ENCODE data around the gene TNFRSF18.
"Not testable (repeated sequence)": the region's sequence is repeated elsewhere in the genome, so short reads cannot be mapped to it uniquely, and the experiment has no call there.

Gene TNFRSF18

GRCh38 chr1:1253314-1253713, 46.9 kb upstream of the TNFRSF18 start:
- no peak for DNase-seq
- H3K4me3 ChIP-seq = no peak overlapping the region
- no peak for TF ChIP-seq CTCF (IDR thresholded peaks at IDR 0.05)
- H3K4me1 ChIP-seq = no peaks in the 10 kb centered on the region
- H3K27ac ChIP-seq = no peak overlapping the region
- H3K36me3 ChIP-seq = peaks cover 28 to 68% (median 55%) of the 10 kb centered on the region in 3 donors
- no peaks in the 10 kb centered on the region for H3K9me3 ChIP-seq
- intact Hi-C loops (cut with DNase I; ENCODE audit: low total_unique reads) = no loop called here
- peaks cover 0 to 4% of the 10 kb centered on the region in 2 donors for H3K27me3 ChIP-seq

- peaks cover 16 to 54% (median 39%) of the 10 kb centered on the region in 3 donors for H3K36me3 ChIP-seq
- DNase-seq = no peak
- no peak for TF ChIP-seq CTCF (IDR thresholded peaks at IDR 0.05)
- H3K9me3 ChIP-seq = no peaks in the 10 kb centered on the region
- H3K4me1 ChIP-seq = peaks cover 0 to 17% (median 5%) of the 10 kb centered on the region in 4 donors
- intact Hi-C loops (cut with DNase I; ENCODE audit: low total_unique reads) = no loop called here
- H3K27me3 ChIP-seq = peaks cover 0 to 28% of the 10 kb centered on the region in 2 donors
- H3K4me3 ChIP-seq = no peak overlapping the region
- H3K27ac ChIP-seq = no peak overlapping the region
Measured at GRCh38 chr1:1250786-1251284, 44.4 kb upstream of the TNFRSF18 start.

GRCh38 chr1:1248009-1248913, 41.9 kb upstream of the TNFRSF18 start:
- intact Hi-C loops (cut with DNase I; ENCODE audit: low total_unique reads); H3K4me3 ChIP-seq; H3K9me3 ChIP-seq; DNase-seq; H3K27ac ChIP-seq: not testable (repeated sequence)
- peaks cover 0 to 35% of the 10 kb centered on the region in 2 donors for H3K27me3 ChIP-seq
- peaks cover 0 to 28% (median 13%) of the 10 kb centered on the region in 3 donors for H3K36me3 ChIP-seq
- H3K4me1 ChIP-seq = peaks cover 0 to 17% (median 5%) of the 10 kb centered on the region in 4 donors

GRCh38 chr1:1247341-1247913, 41.0 kb upstream of the TNFRSF18 start:
- H3K4me1 ChIP-seq = peaks cover 0 to 17% (median 5%) of the 10 kb centered on the region in 4 donors
- no peaks in the 10 kb centered on the region for H3K9me3 ChIP-seq
- DNase-seq = no peak
- H3K36me3 ChIP-seq = peaks cover 0 to 24% (median 7%) of the 10 kb centered on the region in 3 donors
- no peak overlapping the region for H3K27ac ChIP-seq
- intact Hi-C loops (cut with DNase I; ENCODE audit: low total_unique reads) = no loop called here
- no peak for TF ChIP-seq CTCF (IDR thresholded peaks at IDR 0.05)
- H3K27me3 ChIP-seq = peaks cover 0 to 35% of the 10 kb centered on the region in 2 donors
- H3K4me3 ChIP-seq = no peak overlapping the region

GRCh38 chr1:1246577-1247340, 40.4 kb upstream of the TNFRSF18 start, which contains the start of gene C1QTNF12:
Gene C1QTNF12 (minus strand): TSS chr1:1246722. CDS start chr1:1246690, 32 bp downstream.
- TF ChIP-seq CTCF (IDR thresholded peaks at IDR 0.05) = no peak
- Histone ChIP-seq H3K27me3 (peaks cover 0 to 35% of the 10 kb centered on the region in 2 donors), H3K4me3 (no peak within 1 kb of the TSS), H3K27ac (no peak within 1 kb of the TSS), H3K4me1 (peaks cover 0 to 17% (median 5%) of the 10 kb centered on the region in 4 donors), H3K9me3 (no peaks in the 10 kb centered on the region), H3K36me3 (peaks cover 0 to 24% (median 12%) of the 10 kb centered on the region in 3 donors)
- intact Hi-C loops (cut with DNase I; ENCODE audit: low total_unique reads) = no loop called here
- DNase-seq = no peak
